ENCODE measurements around the gene TRIM58. TPM values are rescaled to one million over a fixed set of nuclear protein-coding genes. Genes with fewer than 3 reads are reported as not detected.

Gene TRIM58
- polyA plus RNA-seq (2011; rRNA removed) (not detected in 2 replicates), polyA minus RNA-seq (2011; rRNA and poly(A)+ RNA removed) (not detected in 2 replicates)

GRCh38 chr1:247857069-247857984 lies at the start of gene TRIM58:
Gene TRIM58, plus strand, starts transcription at chr1:247857187. Its CDS starts 60 bp downstream, at chr1:247857247.
- no peak for DNase-seq (ENCODE audit: low read depth)
- POLR2A ChIA-PET = no interaction called here
- H3K36me3 ChIP-seq (ENCODE audit: control insufficient read depth, insufficient read depth, low read length) = no peaks in the 10 kb centered on the region
- TF ChIP-seq CTCF (IDR thresholded peaks at IDR 0.05; ENCODE audit: insufficient read depth, low read depth, low read length) = no peak
- no peak within 1 kb of the TSS for H3K4me3 ChIP-seq (ENCODE audit: low read depth, low read length)
- CTCF ChIA-PET = no interaction called here
- H3K27me3 ChIP-seq (ENCODE audit: control insufficient read depth, insufficient read depth, low read length) = no peaks in the 10 kb centered on the region

GRCh38 chr1:247812637-247813036 lies 44.4 kb upstream of the TRIM58 start:
- no peak for TF ChIP-seq CTCF (IDR thresholded peaks at IDR 0.05; ENCODE audit: insufficient read depth, low read depth, low read length)
- DNase-seq (ENCODE audit: low read depth) = no peak
- Histone ChIP-seq H3K36me3 (ENCODE audit: control insufficient read depth, insufficient read depth, low read length) (no peaks in the 10 kb centered on the region), H3K4me3 (ENCODE audit: low read depth, low read length) (no peak overlapping the region), H3K27me3 (ENCODE audit: control insufficient read depth, insufficient read depth, low read length) (no peaks in the 10 kb centered on the region)
- POLR2A ChIA-PET = no interaction called here
- CTCF ChIA-PET = interaction anchor here (1.5 kb wide), 1 partner anchor 40 kb away, joined by 4 read pairs; no protein-coding TSS in a partner anchor

- no peak for TF ChIP-seq CTCF (IDR thresholded peaks at IDR 0.05; ENCODE audit: insufficient read depth, low read depth, low read length)
- ChIA-PET CTCF (no interaction called here), POLR2A (no interaction called here)
- Histone ChIP-seq H3K36me3 (ENCODE audit: control insufficient read depth, insufficient read depth, low read length) (no peaks in the 10 kb centered on the region), H3K4me3 (ENCODE audit: low read depth, low read length) (no peak overlapping the region), H3K27me3 (ENCODE audit: control insufficient read depth, insufficient read depth, low read length) (no peaks in the 10 kb centered on the region)
- no peak for DNase-seq (ENCODE audit: low read depth)
Measured at GRCh38 chr1:247822060-247822459, 34.9 kb upstream of the TRIM58 start.

GRCh38 chr1:247824023-247824422 lies 33.0 kb upstream of the TRIM58 start, which contains the start of gene OR14A16:
Gene OR14A16, minus strand, starts transcription at chr1:247824119. Its CDS starts 8,390 bp downstream, at chr1:247815729.
- ChIA-PET POLR2A (no interaction called here), CTCF (no interaction called here)
- H3K36me3 ChIP-seq (ENCODE audit: control insufficient read depth, insufficient read depth, low read length) = no peaks in the 10 kb centered on the region
- no peak for TF ChIP-seq CTCF (IDR thresholded peaks at IDR 0.05; ENCODE audit: insufficient read depth, low read depth, low read length)
- DNase-seq (ENCODE audit: low read depth) = no peak
- H3K27me3 ChIP-seq (ENCODE audit: control insufficient read depth, insufficient read depth, low read length) = no peaks in the 10 kb centered on the region
- H3K4me3 ChIP-seq (ENCODE audit: low read depth, low read length) = no peak within 1 kb of the TSS

GRCh38 chr1:247825362-247825761 lies 31.6 kb upstream of the TRIM58 start:
- no peaks in the 10 kb centered on the region for H3K36me3 ChIP-seq (ENCODE audit: control insufficient read depth, insufficient read depth, low read length)
- DNase-seq (ENCODE audit: low read depth) = no peak
- ChIA-PET CTCF (no interaction called here), POLR2A (no interaction called here)
- H3K27me3 ChIP-seq (ENCODE audit: control insufficient read depth, insufficient read depth, low read length) = no peaks in the 10 kb centered on the region
- TF ChIP-seq CTCF (IDR thresholded peaks at IDR 0.05; ENCODE audit: insufficient read depth, low read depth, low read length) = no peak
- H3K4me3 ChIP-seq (ENCODE audit: low read depth, low read length) = no peak overlapping the region

Measured in BJ (cell line).